Measurements from ENCODE around the gene KRT12.
"Not testable (repeated sequence)": the region's sequence is repeated elsewhere in the genome, so short reads cannot be mapped to it uniquely, and the experiment has no call there.

The KRT12 gene

GRCh38 chr17:40883626-40884334, 16.8 kb upstream of the KRT12 start:
- DNase-seq (ENCODE audit: low read depth in 2 of 2), result no peak

- no peak for DNase-seq (ENCODE audit: low read depth in 2 of 2)
These were observed 16.0 kb upstream of the KRT12 start for GRCh38 chr17:40883031-40883430.

GRCh38 chr17:40879026-40879425, 12.0 kb upstream of the KRT12 start:
- DNase-seq (ENCODE audit: low read depth in 2 of 2), result no peak

GRCh38 chr17:40878044-40878443, 11.0 kb upstream of the KRT12 start:
- no peak for DNase-seq (ENCODE audit: low read depth in 2 of 2)

- no peak for DNase-seq (ENCODE audit: low read depth in 2 of 2)
These were observed 6.8 kb upstream of the KRT12 start for GRCh38 chr17:40873801-40874200.

- DNase-seq (ENCODE audit: low read depth in 2 of 2), result no peak
These were observed 6.2 kb upstream of the KRT12 start for GRCh38 chr17:40873255-40873654.

GRCh38 chr17:40872416-40872815, 5.4 kb upstream of the KRT12 start:
- DNase-seq (ENCODE audit: low read depth in 2 of 2), result no peak

GRCh38 chr17:40871316-40871715, 4.3 kb upstream of the KRT12 start:
- no peak for DNase-seq (ENCODE audit: low read depth in 2 of 2)

GRCh38 chr17:40870136-40870535, 3.1 kb upstream of the KRT12 start:
- no peak for DNase-seq (ENCODE audit: low read depth in 2 of 2)

- no peak for DNase-seq (ENCODE audit: low read depth in 2 of 2)
These were observed 2.2 kb downstream of the KRT12 start for GRCh38 chr17:40864661-40865390.

- no peak for DNase-seq (ENCODE audit: low read depth in 2 of 2)
These were observed 3.9 kb downstream of the KRT12 start for GRCh38 chr17:40862985-40863733.

GRCh38 chr17:40859536-40859935, 7.5 kb downstream of the KRT12 start:
- DNase-seq (ENCODE audit: low read depth in 2 of 2), result no peak

- DNase-seq (ENCODE audit: low read depth in 2 of 2), result not testable (repeated sequence)
These were observed 8.4 kb downstream of the KRT12 start for GRCh38 chr17:40858667-40859066.

- no peak for DNase-seq (ENCODE audit: low read depth in 2 of 2)
These were observed 9.5 kb downstream of the KRT12 start for GRCh38 chr17:40857535-40857934.

- no peak for DNase-seq (ENCODE audit: low read depth in 2 of 2)
These were observed 12.7 kb downstream of the KRT12 start for GRCh38 chr17:40854175-40854814.

- DNase-seq (ENCODE audit: low read depth in 2 of 2), result no peak
These were observed 14.7 kb downstream of the KRT12 start for GRCh38 chr17:40852364-40852763.

- DNase-seq (ENCODE audit: low read depth in 2 of 2), result no peak
These were observed 16.6 kb downstream of the KRT12 start for GRCh38 chr17:40850293-40850972.

GRCh38 chr17:40849723-40850122, 17.3 kb downstream of the KRT12 start:
- no peak for DNase-seq (ENCODE audit: low read depth in 2 of 2)

GRCh38 chr17:40848583-40849235, 18.3 kb downstream of the KRT12 start:
- DNase-seq (ENCODE audit: low read depth in 2 of 2), result no peak

- DNase-seq (ENCODE audit: low read depth in 2 of 2), result no peak
These were observed 20.4 kb downstream of the KRT12 start for GRCh38 chr17:40846515-40847144.

- no peak for DNase-seq (ENCODE audit: low read depth in 2 of 2)
These were observed 22.3 kb downstream of the KRT12 start for GRCh38 chr17:40844671-40845107.
